Breast epithelium (tissue), 4 donors: ENCODE measurements around the gene RANBP17. TPM values are rescaled to one million over a fixed set of nuclear protein-coding genes. Genes with fewer than 3 reads are reported as not detected.

Experiments used
- DNase-seq, 2 donors: peaks; one replicate each; pipeline ENCODE4 v3.0.0-alpha.2; 2019; ENCODE audit warnings: low spot score in 2 of 2
- H3K27ac ChIP-seq, 2 donors: fragments of 200-600 bp; sonication (generic) in 1 of 2; one replicate each; pipeline ENCODE4 v1.5.1; 2016 to 2019; ENCODE audit warnings: mild to moderate bottlenecking in 1 of 2
- H3K27me3 ChIP-seq, 2 donors: fragments of 200-600 bp; sonication (generic) in 1 of 2; one replicate each; pipeline versions ENCODE4 v1.5.1 to v1.6.0; 2017 to 2019; ENCODE audit warnings: control low read depth in 1 of 2, mild to moderate bottlenecking in 1 of 2
- H3K36me3 ChIP-seq: fragments of 200-600 bp; one replicate; pipeline ENCODE4 v1.5.1; 2019
- H3K4me1 ChIP-seq, 2 donors: fragments of 200-600 bp; sonication (generic); one replicate each; pipeline ENCODE4 v1.5.1; 2016 to 2019; ENCODE audit warnings: control low read depth in 1 of 2
- H3K4me3 ChIP-seq, 3 donors: fragments of 200-600 bp; sonication (generic); 1 replicate in 2 of 3; 2 replicates in 1 of 3; pipeline ENCODE4 v1.5.1; 2016 to 2019; ENCODE audit warnings: mild to moderate bottlenecking in 3 of 3, moderate library complexity in 2 of 3
- H3K9me3 ChIP-seq, 2 donors: fragments of 200-600 bp; sonication (generic) in 1 of 2; one replicate each; pipeline ENCODE4 v1.5.1; 2016 to 2019; ENCODE audit warnings: control low read depth in 1 of 2
- POLR2A ChIP-seq: fragments of 450-650 bp; IDR thresholded peaks from one replicate; pipeline ENCODE4 v1.6.1; 2016; ENCODE audit warnings: antibody characterized with exemption, mild to moderate bottlenecking, moderate library complexity
- POLR2AphosphoS5 ChIP-seq, 3 donors: sonication (generic); formaldehyde crosslinking; IDR thresholded peaks; one replicate each; pipeline ENCODE4 v1.6.1; 2017; ENCODE audit warnings: antibody characterized with exemption in 3 of 3
- intact Hi-C: fragments of 100-400 bp; cut with DNase I; formaldehyde crosslinking; loops from one replicate; pipeline ENCODE4 v1.15.1; 2023; ENCODE audit warnings: low total_unique reads
- total RNA-seq, 3 donors: library from RNA; depleted of rRNA; stranded (reverse); fragments of >200 nt; gene quantifications; one replicate each; pipeline ENCODE4 v1.1.0, GENCODE V29; 2016
- TF ChIP-seq, protein P1 (sequence below), 3 donors: fragments of 450-650 bp; IDR thresholded peaks; one replicate each; pipeline ENCODE4 v1.5.1; 2016 to 2017; ENCODE audit warnings: antibody characterized with exemption in 3 of 3, mild to moderate bottlenecking in 3 of 3, moderate library complexity in 3 of 3

The RANBP17 gene
- total RNA-seq, 3 donors from 2014 or later: 6.9 to 28.4 (median 13.4) TPM

- H3K27ac ChIP-seq: no peak overlapping the region
- H3K9me3 ChIP-seq: no peaks in the 10 kb centered on the region
- no peak for TF ChIP-seq POLR2A
- TF ChIP-seq, protein P1, sequence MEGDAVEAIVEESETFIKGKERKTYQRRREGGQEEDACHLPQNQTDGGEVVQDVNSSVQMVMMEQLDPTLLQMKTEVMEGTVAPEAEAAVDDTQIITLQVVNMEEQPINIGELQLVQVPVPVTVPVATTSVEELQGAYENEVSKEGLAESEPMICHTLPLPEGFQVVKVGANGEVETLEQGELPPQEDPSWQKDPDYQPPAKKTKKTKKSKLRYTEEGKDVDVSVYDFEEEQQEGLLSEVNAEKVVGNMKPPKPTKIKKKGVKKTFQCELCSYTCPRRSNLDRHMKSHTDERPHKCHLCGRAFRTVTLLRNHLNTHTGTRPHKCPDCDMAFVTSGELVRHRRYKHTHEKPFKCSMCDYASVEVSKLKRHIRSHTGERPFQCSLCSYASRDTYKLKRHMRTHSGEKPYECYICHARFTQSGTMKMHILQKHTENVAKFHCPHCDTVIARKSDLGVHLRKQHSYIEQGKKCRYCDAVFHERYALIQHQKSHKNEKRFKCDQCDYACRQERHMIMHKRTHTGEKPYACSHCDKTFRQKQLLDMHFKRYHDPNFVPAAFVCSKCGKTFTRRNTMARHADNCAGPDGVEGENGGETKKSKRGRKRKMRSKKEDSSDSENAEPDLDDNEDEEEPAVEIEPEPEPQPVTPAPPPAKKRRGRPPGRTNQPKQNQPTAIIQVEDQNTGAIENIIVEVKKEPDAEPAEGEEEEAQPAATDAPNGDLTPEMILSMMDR (IDR thresholded peaks at IDR 0.05): no peak
- TF ChIP-seq POLR2AphosphoS5 (IDR thresholded peaks at IDR 0.05): no peak
- H3K27me3 ChIP-seq: no peaks in the 10 kb centered on the region
- intact Hi-C loops: no loop called here
- H3K36me3 ChIP-seq: no peaks in the 10 kb centered on the region
- no peaks in the 10 kb centered on the region for H3K4me1 ChIP-seq
- H3K4me3 ChIP-seq: no peak overlapping the region
- no peak for DNase-seq
These were observed 287.5 kb downstream of the RANBP17 start for GRCh38 chr5:171149333-171149732.

- H3K4me3 ChIP-seq: no peak overlapping the region
- no peaks in the 10 kb centered on the region for H3K36me3 ChIP-seq
- no peaks in the 10 kb centered on the region for H3K9me3 ChIP-seq
- H3K4me1 ChIP-seq: no peaks in the 10 kb centered on the region
- no peaks in the 10 kb centered on the region for H3K27me3 ChIP-seq
- no peak for DNase-seq
- intact Hi-C loops: no loop called here
- TF ChIP-seq, protein P1 (IDR thresholded peaks at IDR 0.05): no peak
- TF ChIP-seq POLR2AphosphoS5 (IDR thresholded peaks at IDR 0.05) (no peak), POLR2A (no peak)
- H3K27ac ChIP-seq: no peak overlapping the region
These were observed 288.0 kb downstream of the RANBP17 start for GRCh38 chr5:171149772-171150171.

DNA sequence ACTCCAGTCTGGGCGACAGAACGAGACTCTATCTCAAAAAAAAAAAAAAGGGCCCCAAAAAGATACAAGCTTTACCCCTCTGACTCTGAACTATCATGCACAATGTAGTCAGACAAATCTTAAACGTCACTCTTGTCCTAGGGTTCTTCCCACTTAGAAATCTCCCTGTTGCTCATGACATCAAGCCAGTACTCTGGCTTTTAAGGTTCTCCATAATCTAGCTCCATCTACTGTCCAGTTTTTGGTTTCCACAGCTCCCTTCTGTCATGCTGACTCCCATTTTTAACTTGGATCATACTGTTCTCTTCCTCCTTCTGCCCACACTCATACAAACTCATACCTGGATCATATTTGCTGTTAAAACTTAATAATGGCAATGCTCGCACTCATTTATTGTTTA, 290.6 kb downstream of the RANBP17 start:
- intact Hi-C loops: no loop called here
- Histone ChIP-seq H3K36me3 (no peaks in the 10 kb centered on the region), H3K4me3 (no peak overlapping the region), H3K27ac (no peak overlapping the region), H3K4me1 (no peaks in the 10 kb centered on the region), H3K9me3 (no peaks in the 10 kb centered on the region), H3K27me3 (no peaks in the 10 kb centered on the region)
- DNase-seq: no peak
- TF ChIP-seq POLR2AphosphoS5 (IDR thresholded peaks at IDR 0.05): no peak
- no peak for TF ChIP-seq POLR2A
- TF ChIP-seq, protein P1 (IDR thresholded peaks at IDR 0.05): no peak

- Histone ChIP-seq H3K27me3 (no peaks in the 10 kb centered on the region), H3K4me1 (no peaks in the 10 kb centered on the region), H3K4me3 (no peak overlapping the region), H3K9me3 (no peaks in the 10 kb centered on the region), H3K27ac (no peak overlapping the region), H3K36me3 (no peaks in the 10 kb centered on the region)
- intact Hi-C loops: no loop called here
- TF ChIP-seq POLR2A: no peak
- TF ChIP-seq POLR2AphosphoS5 (IDR thresholded peaks at IDR 0.05): no peak
- TF ChIP-seq, protein P1 (IDR thresholded peaks at IDR 0.05): no peak
- DNase-seq: no peak
These were observed 293.8 kb downstream of the RANBP17 start for GRCh38 chr5:171155621-171156020.

DNA sequence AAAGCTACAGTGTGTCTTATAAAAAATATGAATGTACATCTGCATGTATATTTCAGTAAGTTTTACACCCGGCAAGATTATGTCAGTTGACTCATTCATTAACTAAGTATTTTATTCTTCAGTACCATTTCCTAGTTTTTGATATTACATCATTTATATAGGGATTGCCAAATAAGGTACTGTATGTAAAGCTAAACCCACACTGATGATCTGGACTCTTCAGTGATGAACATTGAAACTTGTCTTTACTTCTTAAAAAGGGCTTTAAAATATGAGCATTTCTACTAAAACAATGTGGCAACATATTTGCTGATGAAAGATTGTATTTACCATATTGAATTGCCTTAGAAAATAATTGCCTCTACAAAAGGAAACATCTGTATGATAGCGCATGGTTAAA, 295.5 kb downstream of the RANBP17 start:
- no peak overlapping the region for H3K4me3 ChIP-seq
- no peak for DNase-seq
- no peaks in the 10 kb centered on the region for H3K4me1 ChIP-seq
- no peaks in the 10 kb centered on the region for H3K9me3 ChIP-seq
- no peak for TF ChIP-seq POLR2A
- intact Hi-C loops: no loop called here
- H3K27me3 ChIP-seq: no peaks in the 10 kb centered on the region
- H3K36me3 ChIP-seq: no peaks in the 10 kb centered on the region
- no peak overlapping the region for H3K27ac ChIP-seq

GRCh38 chr5:171157775-171158174, 296.0 kb downstream of the RANBP17 start:
- TF ChIP-seq, protein P1 (IDR thresholded peaks at IDR 0.05): no peak
- TF ChIP-seq POLR2AphosphoS5 (IDR thresholded peaks at IDR 0.05) (no peak), POLR2A (no peak)
- Histone ChIP-seq H3K4me3 (no peak overlapping the region), H3K36me3 (no peaks in the 10 kb centered on the region), H3K27me3 (no peaks in the 10 kb centered on the region), H3K9me3 (no peaks in the 10 kb centered on the region), H3K27ac (no peak overlapping the region), H3K4me1 (no peaks in the 10 kb centered on the region)
- intact Hi-C loops: no loop called here
- no peak for DNase-seq
